HEK293 (cell line): Measurements from ENCODE around the gene FOXR2.

Experiments used
- CTCF ChIA-PET: fragments of 350-600 bp; formaldehyde crosslinking; extraction: SDS; loops from one replicate; lab custom pipeline; 2021; ENCODE audit warnings: antibody characterized with exemption; lab: Yijun Ruan, JAX
- POLR2A ChIA-PET: fragments of 300-600 bp; formaldehyde crosslinking; extraction: SDS; loops from one replicate; lab custom pipeline; 2020; ENCODE audit warnings: antibody characterized with exemption, inconsistent platforms; lab: Yijun Ruan, JAX
- H3K27ac ChIP-seq: fragments of 200-500 bp; sonication (Bioruptor generic); 2 replicates; pipeline ENCODE4 v1.5.1; 2014; ENCODE audit warnings: low read depth, low read length, control low read depth, inconsistent platforms; ENCODE audit errors: extremely low read depth
- H3K36me3 ChIP-seq, 2 experiments: fragments of 200-500 bp in 1 of 2; sonication (Bioruptor generic) in 1 of 2; 1 replicate in 1 of 2; 2 replicates in 1 of 2; pipeline ENCODE4 v1.5.1; 2014 to 2017; ENCODE audit warnings: inconsistent platforms in 2 of 2, low read length in 2 of 2; ENCODE audit not compliant: control insufficient read depth in 2 of 2, insufficient read depth in 1 of 2
- H3K4me1 ChIP-seq: fragments of 200-500 bp; sonication (Bioruptor generic); 2 replicates; pipeline ENCODE4 v1.5.1; 2014; ENCODE audit warnings: mild to moderate bottlenecking, low read length, inconsistent platforms; ENCODE audit not compliant: control insufficient read depth, insufficient read depth
- H3K4me3 ChIP-seq: 2 replicates; pipeline ENCODE4 v1.5.1; 2011; ENCODE audit warnings: low read depth, mild to moderate bottlenecking, control low read depth, low read length, moderate library complexity
- H3K9me3 ChIP-seq: fragments of 200-500 bp; sonication (Bioruptor generic); 2 replicates; pipeline ENCODE4 v1.5.1; 2014; ENCODE audit warnings: low read depth, low read length, inconsistent platforms; ENCODE audit not compliant: control insufficient read depth, insufficient read depth
- GLIS1 ChIP-seq: fragments of 450-650 bp; formaldehyde crosslinking; IDR thresholded peaks from 2 replicates; pipeline ENCODE4 v1.5.1; 2016; ENCODE audit warnings: missing biosample characterization, missing genetic modification characterization
- HOXC10 ChIP-seq: sonication (generic); formaldehyde crosslinking; IDR thresholded peaks from 2 replicates; pipeline ENCODE4 v1.8.1; 2023; ENCODE audit warnings: mild to moderate bottlenecking, missing genetic modification reagents
- KLF7 ChIP-seq: fragments of 450-650 bp; formaldehyde crosslinking; IDR thresholded peaks from 2 replicates; pipeline ENCODE4 v1.5.1; 2016; ENCODE audit warnings: missing biosample characterization, missing genetic modification characterization, borderline replicate concordance
- OSR2 ChIP-seq: fragments of 450-650 bp; formaldehyde crosslinking; IDR thresholded peaks from 2 replicates; pipeline ENCODE4 v1.5.1; 2016; ENCODE audit warnings: missing biosample characterization, missing genetic modification characterization
- SCRT2 ChIP-seq: fragments of 450-650 bp; formaldehyde crosslinking; IDR thresholded peaks from 2 replicates; pipeline ENCODE4 v1.5.1; 2016; ENCODE audit warnings: missing biosample characterization, missing genetic modification characterization
- TSHZ1 ChIP-seq: fragments of 450-650 bp; formaldehyde crosslinking; IDR thresholded peaks from 2 replicates; pipeline ENCODE4 v1.5.1; 2016; ENCODE audit warnings: missing biosample characterization, missing genetic modification characterization, borderline replicate concordance
- ZBTB26 ChIP-seq: fragments of 450-650 bp; formaldehyde crosslinking; optimal IDR thresholded peaks from 2 replicates; pipeline ENCODE3; 2016; ENCODE audit warnings: missing biosample characterization, mild to moderate bottlenecking, missing genetic modification characterization
- ZFHX2 ChIP-seq: fragments of 450-650 bp; formaldehyde crosslinking; conservative IDR thresholded peaks from 2 replicates; pipeline ENCODE4 v1.5.1; 2016; ENCODE audit warnings: missing biosample characterization, missing genetic modification characterization
- ZFP3 ChIP-seq: fragments of 450-650 bp; formaldehyde crosslinking; IDR thresholded peaks from 2 replicates; pipeline ENCODE4 v1.5.1; 2016; ENCODE audit warnings: low read depth, missing biosample characterization, missing genetic modification characterization
- ZNF10 ChIP-seq: fragments of 450-650 bp; formaldehyde crosslinking; IDR thresholded peaks from 2 replicates; pipeline ENCODE4 v1.5.1; 2017; ENCODE audit warnings: missing biosample characterization, missing genetic modification characterization
- ZNF24 ChIP-seq: fragments of 450-650 bp; formaldehyde crosslinking; IDR thresholded peaks from 2 replicates; pipeline ENCODE4 v1.5.1; 2016; ENCODE audit warnings: missing biosample characterization, missing genetic modification characterization
- ZNF302 ChIP-seq: fragments of 450-650 bp; formaldehyde crosslinking; IDR thresholded peaks from 2 replicates; pipeline ENCODE4 v1.5.1; 2016; ENCODE audit warnings: missing biosample characterization, missing genetic modification characterization, low read depth
- ZNF37A ChIP-seq: fragments of 450-650 bp; IDR thresholded peaks from 2 replicates; pipeline ENCODE4 v1.5.1; 2018; ENCODE audit warnings: missing biosample characterization, missing genetic modification characterization
- ZNF404 ChIP-seq: fragments of 450-650 bp; formaldehyde crosslinking; IDR thresholded peaks from 2 replicates; pipeline ENCODE4 v1.5.1; 2017; ENCODE audit warnings: missing biosample characterization, missing genetic modification characterization
- ZNF426 ChIP-seq: fragments of 450-650 bp; formaldehyde crosslinking; IDR thresholded peaks from 2 replicates; pipeline ENCODE4 v1.5.1; 2017; ENCODE audit warnings: missing biosample characterization, missing genetic modification characterization, mild to moderate bottlenecking, inconsistent platforms, moderate library complexity
- ZNF510 ChIP-seq: fragments of 450-650 bp; formaldehyde crosslinking; IDR thresholded peaks from 2 replicates; pipeline ENCODE4 v1.5.1; 2018; ENCODE audit warnings: mild to moderate bottlenecking, missing genetic modification characterization, missing biosample characterization; ENCODE audit not compliant: insufficient replicate concordance
- ZNF600 ChIP-seq: fragments of 450-650 bp; formaldehyde crosslinking; IDR thresholded peaks from 2 replicates; pipeline ENCODE4 v1.5.1; 2016; ENCODE audit warnings: missing biosample characterization, missing genetic modification characterization
- ZNF670 ChIP-seq: fragments of 450-650 bp; formaldehyde crosslinking; IDR thresholded peaks from 2 replicates; pipeline ENCODE4 v1.5.1; 2016; ENCODE audit warnings: missing biosample characterization, missing genetic modification characterization, low read depth
- TF ChIP-seq, protein P1 (sequence below): fragments of 450-650 bp; formaldehyde crosslinking; IDR thresholded peaks from 2 replicates; pipeline ENCODE4 v1.5.1; 2016; ENCODE audit warnings: missing biosample characterization, missing genetic modification characterization, low read depth

Gene FOXR2

DNA sequence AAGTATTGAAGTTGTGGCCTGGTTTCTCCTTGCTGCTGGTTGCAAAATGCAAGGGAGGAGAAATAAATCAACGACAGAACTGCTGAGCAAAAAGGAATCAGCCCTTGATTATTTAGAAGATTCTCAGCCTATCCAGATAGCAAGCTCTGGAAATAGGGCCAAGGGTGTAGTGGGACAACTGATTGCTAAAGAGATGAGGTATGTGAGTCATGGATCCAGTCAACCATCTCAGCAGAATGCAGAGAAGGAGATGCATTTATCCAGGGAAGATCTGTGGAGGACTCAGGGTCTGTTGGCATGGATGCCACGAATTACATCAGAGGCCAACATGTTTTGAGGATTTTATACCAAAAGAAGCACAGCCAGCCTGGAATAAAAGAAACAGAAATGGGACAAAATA is 36.7 kb downstream of the FOXR2 start:
- ChIA-PET POLR2A (no interaction called here), CTCF (no interaction called here)
- Histone ChIP-seq H3K4me1 (no peaks in the 10 kb centered on the region), H3K27ac (no peak overlapping the region), H3K36me3 (no peaks in the 10 kb centered on the region), H3K4me3 (no peak overlapping the region), H3K9me3 (no peaks in the 10 kb centered on the region)
- TF ChIP-seq ZNF10 (tag by site-specific recombination) (no peak), GLIS1 (tag by site-specific recombination) (no peak), OSR2 (tag by site-specific recombination) (no peak), KLF7 (tag by site-specific recombination) (no peak), HOXC10 (CRISPR knock-in tag) (no peak), ZNF670 (no peak), ZBTB26 (no peak), ZNF37A (tag by site-specific recombination) (no peak), TSHZ1 (tag by site-specific recombination) (no peak), ZNF24 (tag by site-specific recombination) (no peak), ZNF302 (tag by site-specific recombination) (no peak)

DNA sequence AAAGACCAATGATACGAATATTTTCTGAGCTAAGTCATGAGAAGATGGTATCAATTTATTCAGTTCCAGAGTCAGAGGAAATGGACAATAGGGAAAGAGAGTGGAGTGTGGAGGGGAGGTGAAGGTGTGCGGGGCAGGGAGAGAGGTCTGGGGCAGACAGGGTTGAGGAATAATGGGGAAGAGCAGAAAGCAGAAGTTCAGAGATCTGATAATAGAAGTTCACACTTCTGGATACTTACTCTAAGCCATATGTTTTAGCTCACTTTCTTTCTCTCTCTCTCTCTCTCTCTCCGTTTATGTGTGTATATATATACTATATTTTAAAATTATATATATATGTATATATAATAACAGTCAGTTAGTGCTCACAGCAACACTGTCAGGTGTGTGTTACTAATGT is 40.4 kb downstream of the FOXR2 start:
- POLR2A ChIA-PET, result no interaction called here
- no peaks in the 10 kb centered on the region for H3K4me1 ChIP-seq
- no peak overlapping the region for H3K27ac ChIP-seq
- no peaks in the 10 kb centered on the region for H3K36me3 ChIP-seq
- H3K4me3 ChIP-seq, result no peak overlapping the region
- no peaks in the 10 kb centered on the region for H3K9me3 ChIP-seq
- CTCF ChIA-PET, result no interaction called here
- TF ChIP-seq ZNF426 (no peak), ZFHX2 (tag by site-specific recombination) (no peak), ZNF600 (tag by site-specific recombination) (no peak), ZNF510 (tag by site-specific recombination) (no peak), ZFP3 (tag by site-specific recombination) (no peak), SCRT2 (no peak)
- TF ChIP-seq, all 188 proteins: peak for 0

GRCh38 chrX:55668084-55668483 is 44.9 kb downstream of the FOXR2 start:
- Histone ChIP-seq H3K9me3 (no peaks in the 10 kb centered on the region), H3K4me1 (no peaks in the 10 kb centered on the region), H3K36me3 (no peaks in the 10 kb centered on the region), H3K27ac (no peak overlapping the region), H3K4me3 (no peak overlapping the region)
- no peak for TF ChIP-seq ZNF404 (tag by site-specific recombination)
- TF ChIP-seq, protein P1, sequence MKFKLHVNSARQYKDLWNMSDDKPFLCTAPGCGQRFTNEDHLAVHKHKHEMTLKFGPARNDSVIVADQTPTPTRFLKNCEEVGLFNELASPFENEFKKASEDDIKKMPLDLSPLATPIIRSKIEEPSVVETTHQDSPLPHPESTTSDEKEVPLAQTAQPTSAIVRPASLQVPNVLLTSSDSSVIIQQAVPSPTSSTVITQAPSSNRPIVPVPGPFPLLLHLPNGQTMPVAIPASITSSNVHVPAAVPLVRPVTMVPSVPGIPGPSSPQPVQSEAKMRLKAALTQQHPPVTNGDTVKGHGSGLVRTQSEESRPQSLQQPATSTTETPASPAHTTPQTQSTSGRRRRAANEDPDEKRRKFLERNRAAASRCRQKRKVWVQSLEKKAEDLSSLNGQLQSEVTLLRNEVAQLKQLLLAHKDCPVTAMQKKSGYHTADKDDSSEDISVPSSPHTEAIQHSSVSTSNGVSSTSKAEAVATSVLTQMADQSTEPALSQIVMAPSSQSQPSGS (tag by site-specific recombination), result peak; percentile 69
- CTCF ChIA-PET, result no interaction called here
- POLR2A ChIA-PET, result no interaction called here
